Measurements from ENCODE around the gene ZNF736.
"Not testable (repeated sequence)": the region's sequence is repeated elsewhere in the genome, so short reads cannot be mapped to it uniquely, and the experiment has no call there.

Gene ZNF736

DNA sequence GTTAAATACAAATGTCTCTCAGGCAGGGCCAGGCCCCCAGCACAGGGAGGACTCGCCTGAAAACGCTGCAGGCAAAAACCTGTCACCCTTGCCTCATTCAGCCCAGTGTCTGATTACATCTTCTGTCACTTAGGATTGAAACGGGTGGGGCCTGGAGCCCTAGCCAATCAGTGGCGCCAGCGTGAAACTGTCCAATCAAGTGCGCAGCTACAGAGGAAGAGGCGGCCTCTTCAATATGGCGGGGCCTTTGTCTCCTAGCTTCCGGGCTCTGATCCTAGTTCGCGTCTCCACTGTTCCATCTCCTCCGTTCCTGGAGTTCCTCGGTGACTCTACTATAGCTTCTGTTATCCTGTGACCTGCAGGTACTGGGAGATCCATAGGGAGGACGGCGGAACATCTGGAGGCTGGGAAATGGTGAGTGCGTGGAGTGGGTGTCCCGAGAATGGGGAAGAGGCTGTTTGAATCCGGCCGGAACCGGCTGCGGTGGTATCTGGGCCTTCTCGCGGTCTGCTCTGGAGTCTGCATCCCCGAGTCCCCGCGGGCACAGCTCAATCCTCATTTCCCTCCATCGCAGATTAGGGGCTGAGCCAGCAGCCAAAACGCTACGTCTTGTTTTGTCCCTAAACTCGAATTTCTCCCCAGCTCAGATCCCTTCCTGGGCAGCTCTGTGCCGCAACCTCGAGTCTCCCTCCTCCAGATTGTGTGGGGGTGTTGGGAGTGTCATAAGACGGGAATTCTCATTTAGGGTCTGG lies at the start of gene ZNF736:
TSS of gene ZNF736 (plus strand) at position 222 of the 752 bp plus-strand sequence. CDS start at position 412, 190 bp downstream.
- peak; percentile 88 for DNase-seq

DNA sequence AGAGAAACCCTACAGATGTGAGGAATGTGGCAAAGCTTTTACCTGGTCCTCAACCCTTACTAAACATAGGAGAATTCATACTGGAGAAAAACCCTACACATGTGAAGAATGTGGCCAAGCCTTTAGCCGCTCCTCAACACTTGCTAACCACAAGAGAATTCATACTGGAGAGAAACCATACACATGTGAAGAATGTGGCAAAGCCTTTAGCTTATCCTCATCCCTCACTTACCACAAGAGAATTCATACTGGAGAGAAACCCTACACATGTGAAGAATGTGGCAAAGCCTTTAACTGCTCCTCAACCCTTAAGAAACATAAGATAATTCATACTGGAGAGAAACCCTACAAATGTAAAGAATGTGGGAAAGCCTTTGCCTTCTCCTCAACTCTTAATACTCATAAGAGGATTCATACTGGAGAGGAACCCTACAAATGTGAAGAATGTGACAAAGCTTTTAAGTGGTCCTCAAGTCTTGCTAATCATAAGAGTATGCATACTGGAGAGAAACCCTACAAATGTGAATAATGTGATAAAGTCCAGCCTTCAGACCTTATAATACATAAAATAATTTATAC lies 47.3 kb upstream of the ZNF736 start:
- no peak for DNase-seq

DNA sequence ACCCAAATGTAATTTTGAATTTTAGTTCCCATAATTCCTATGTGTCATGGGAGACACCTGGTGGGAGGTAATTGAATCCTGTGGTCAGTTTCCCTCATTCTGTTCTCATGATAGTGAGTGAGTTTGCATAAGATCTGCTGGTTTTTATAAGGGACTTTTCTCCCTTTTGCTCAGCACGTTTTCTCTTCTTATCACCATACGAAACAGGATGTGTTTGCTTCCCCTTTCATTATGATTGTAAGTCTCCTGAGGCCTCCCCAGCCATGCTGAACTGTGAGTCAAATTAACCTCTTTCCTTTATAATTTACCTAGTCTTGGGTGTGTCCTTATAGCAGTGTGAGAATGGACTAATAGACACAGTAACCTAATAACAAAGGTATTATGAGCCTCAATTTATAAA lies 36.1 kb upstream of the ZNF736 start:
- no peak for DNase-seq

DNA sequence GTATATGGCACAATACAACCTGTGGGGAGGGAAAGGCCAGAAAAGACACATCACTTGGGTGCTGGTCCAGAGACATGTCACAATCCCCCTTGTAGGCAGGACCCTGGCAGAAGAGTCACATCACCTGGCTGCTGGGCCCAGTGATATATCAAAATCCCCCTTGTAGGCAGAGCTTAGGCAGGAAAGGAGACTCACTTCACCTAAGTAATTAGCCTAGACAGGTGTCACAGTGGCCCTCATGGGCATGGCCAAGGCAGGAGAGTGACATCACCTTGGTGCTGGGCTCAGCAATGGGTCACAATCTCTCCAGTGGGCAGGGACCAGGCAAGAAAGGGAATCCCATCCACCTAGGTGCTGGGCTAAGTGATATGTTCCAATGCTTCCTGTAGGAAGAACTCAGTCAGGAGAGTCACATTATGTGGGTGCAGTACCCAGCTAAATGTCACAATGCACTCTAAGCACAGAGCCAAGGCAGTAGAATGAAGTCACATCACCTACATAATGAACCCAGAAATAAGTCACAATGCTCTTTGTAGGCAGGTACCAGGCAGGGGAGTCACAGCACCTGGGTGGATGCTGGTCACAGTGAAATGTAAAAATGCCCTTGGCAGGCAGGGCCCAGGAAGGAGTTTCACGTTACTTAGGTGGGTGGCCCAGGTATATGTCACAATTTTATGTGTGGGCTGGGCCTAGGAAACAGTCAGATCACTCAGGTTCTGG lies 18.9 kb upstream of the ZNF736 start:
- DNase-seq = no peak

DNA sequence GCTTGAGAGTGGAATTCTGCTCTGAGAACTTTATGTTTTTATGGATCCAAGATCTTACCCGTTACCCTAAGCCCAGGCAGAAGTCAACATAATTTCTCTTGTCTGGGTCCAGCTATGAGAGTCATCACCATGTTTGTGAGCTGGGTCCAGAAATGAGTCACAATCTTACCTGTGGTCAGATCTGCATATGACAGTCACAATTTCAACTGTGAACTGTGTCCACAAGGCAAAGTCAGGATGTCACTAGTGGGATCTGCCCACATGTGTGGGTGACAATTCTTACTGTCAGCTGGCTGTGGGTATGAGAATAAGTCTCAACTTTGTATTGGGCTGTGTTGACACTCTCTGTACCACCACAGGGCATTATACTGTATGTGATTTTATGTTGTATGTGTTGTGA lies 16.3 kb upstream of the ZNF736 start:
- not testable (repeated sequence) for DNase-seq

DNA sequence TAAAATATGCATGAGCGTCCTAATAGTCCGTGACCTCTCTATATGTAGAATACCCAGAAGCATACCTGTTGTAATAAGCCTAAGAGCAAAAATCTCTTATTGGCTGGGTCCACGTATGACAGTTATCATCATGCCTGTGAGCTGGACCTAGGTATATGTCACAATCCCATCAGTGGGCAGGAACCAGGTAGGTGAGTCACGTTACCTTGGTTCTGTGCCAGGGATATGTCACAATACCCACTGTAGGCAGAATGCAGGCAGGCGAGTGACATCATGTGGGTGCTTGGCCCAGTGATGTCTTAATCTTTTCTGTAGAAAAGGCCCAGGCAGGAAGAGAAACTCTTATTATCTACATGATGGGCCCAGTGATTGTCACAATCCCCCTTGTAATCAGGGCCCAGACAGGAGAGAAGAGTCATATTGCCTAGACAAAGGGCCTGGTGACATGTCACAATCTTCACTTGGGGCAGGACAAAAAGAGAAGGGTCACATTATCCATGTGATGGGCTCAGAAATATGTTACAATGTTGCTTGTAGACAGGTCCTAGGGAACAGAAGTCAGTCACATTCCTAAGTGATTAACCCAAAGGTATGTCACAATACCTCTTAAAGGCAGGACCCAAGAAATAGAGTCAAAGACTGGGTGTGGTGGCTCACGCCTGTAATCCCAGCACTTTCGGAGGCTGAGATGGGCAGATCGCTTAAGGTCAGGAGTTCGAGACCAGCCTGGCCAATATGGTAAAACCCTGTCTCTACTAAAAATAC lies 12.9 kb upstream of the ZNF736 start:
- no peak for DNase-seq

DNA sequence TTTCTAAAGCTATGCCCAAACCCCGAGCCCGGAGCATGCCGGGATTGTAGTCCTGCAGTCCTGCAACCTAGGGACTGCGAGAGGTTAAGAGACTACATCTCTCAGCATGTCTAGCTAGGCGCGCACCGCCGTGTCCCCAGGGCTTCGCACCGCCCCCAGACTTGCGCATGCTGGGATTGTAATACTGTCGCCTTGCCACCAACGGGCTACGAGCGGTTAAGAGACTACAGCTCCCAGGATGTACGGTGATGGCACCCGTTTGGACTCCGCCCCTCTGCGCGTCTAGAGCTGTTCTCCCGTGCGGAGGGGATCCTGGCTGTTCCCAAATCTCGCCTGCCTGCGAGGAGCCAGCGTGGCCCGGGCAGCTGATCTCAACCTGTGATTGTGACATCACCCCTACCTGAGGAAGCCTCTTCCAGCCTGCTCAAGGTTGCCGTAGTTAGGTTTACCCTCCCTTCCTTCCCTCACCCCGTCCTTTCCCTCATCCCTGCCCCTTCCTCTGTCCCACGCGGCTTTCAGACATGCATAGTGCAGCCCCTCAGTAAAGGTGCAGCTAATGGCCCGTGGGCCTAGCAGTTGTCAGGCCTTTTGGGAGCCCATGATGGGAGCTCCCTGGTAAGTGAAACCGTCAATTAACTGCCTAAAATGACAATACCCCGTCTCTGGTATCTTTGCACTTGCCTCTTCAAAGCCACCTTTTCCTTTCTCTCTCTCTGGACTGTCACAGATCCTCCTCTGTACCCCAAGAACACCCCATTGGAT lies 6.3 kb upstream of the ZNF736 start:
- peak; percentile 96 for DNase-seq

DNA sequence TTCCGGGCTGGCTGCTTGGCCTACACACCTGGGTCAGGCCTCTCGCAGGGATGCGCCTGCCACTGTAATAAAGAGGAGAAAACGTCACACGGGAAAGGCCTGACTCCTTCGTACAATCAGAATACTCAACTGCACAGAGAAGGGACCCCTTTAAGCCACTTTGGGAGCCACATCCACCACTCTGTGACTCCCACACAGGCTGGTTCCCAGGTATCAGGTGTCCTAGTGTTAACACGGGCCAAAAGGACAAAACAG lies 5.8 kb upstream of the ZNF736 start:
- no peak for DNase-seq

DNA sequence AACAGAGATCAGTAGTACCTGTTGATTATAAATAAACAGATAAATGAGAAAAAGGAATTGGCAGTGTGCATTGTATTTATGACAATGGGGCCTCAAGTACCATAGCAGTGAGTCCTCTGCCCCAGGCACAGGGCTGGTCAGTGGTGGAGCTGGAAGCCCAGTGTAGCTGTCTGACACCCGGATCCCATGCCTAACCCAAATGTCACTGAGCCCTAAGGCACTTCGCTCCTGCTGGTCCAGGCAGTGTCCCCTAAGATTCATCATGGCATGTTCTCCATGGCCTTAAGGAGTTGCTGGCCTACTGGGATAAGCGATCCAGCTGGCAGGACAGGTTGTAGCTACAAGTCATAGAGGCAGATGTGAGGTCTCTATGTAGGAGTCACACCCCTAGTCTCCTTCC lies 3.3 kb upstream of the ZNF736 start:
- no peak for DNase-seq

DNA sequence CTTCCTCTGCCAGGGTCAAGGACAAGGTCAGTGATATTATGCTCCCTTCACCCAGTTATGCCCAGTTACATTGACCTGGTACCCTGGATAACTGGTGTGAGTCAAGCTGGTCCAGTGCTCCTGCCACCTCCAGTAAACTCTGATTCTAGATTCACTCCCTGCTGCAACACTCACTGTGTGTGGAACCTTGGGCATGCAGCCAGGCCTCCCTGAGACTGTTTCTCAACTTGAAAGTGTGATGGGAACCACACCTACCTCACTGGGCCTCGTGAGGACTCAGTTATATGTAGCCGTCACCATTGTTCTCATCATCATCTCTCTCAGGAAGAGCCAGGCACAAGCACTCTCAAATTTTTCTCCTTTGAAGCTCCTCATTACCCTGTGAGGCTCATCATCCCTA lies 935 bp upstream of the ZNF736 start:
- no peak for DNase-seq

DNA sequence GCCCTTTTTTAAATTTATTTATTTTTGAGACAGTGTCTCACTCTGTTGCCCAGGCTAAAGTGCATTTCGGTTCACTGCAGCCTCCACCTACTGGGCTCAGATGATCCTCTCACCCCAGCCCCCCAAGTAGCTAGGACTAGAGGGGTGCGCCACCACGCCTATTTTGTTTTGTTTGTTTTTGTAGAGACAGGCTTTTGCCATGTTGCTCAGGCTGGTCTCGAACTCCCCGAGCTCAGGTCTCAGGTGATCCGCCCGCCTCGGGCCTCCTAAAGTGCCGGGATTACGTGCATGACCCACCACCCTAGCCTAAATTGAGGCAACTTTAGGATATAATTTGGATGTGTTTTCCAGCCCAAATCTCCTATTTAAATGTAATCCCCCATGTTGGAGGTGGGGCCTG lies 805 bp downstream of the ZNF736 start:
- no peak for DNase-seq

DNA sequence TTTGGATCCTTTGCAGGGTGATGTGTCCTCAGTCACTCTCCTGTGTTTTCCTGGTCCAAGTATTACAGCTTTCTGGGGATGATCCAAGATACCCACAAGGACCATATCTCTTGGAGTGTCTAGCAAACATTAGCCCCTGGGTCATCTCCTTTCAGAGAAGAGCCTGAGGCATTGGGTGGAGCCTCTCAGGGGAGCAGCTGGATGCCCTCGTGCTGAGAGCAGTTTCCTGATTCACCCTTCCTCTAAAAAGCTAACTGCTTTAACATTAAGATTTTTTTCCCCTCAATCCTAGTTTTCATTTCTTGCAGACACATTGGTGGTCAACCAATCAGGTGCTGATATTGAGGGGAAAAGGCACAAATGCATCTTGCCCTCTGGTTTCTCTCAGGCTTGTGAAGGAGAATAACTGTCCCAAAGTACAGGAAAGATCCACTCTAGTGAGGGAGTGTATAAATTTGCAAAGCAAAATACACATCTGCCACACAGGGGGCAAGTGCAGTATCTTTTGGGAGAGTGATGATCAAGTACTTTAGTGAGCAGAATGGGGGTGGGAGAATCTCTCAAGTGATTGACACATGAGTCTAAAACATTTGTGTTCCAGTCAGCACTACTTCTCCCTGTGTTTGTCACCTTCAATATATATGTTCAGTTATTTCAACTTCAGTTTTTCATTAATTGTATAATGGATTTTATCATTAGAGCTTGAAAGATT lies 2.4 kb downstream of the ZNF736 start:
- DNase-seq = not testable (repeated sequence)

DNA sequence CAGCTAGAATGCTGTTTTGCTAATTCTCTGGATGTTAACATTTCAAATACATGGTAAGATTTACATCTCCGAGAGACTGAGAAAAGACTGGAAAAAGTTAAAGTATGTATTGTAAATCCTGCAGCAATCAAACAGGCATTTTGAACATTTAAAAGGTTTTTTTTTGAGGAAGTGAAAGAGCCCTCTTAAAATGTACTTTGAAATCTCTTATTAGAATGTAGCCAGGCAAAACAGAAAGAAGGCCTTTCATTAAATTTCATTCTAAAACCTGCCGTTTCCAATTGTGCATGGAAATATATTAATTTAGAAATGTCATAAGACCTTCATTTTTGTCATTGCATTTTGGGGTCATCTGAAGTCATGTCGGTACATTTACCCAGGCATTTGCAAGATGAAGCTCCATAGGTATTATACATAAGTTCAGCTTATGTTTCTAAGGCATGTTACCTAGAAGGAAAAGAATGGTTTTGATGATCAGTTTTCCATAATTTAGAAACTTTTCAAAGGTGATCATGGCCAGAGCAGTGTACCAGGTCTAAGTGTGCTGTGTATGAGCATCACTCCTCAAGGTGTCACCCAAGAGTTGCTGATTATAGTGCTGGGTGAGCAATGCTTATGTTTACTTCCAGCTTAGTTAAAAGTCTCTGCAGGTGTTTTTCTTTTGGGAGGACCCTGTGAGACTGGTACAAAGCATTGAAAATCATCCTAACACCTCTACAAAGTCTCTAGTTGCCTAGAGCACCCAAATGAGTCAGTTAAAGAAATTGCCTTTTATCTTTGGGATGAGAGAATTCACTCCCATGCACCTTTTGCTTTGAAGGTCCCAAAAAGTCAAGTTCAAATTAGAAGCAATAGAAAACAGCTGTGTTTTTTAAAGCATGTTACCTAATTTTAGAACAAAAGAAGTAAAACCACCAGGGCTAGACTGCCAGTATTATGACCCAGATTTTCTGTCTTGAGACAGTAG lies 7.1 kb downstream of the ZNF736 start:
- no peak for DNase-seq

DNA sequence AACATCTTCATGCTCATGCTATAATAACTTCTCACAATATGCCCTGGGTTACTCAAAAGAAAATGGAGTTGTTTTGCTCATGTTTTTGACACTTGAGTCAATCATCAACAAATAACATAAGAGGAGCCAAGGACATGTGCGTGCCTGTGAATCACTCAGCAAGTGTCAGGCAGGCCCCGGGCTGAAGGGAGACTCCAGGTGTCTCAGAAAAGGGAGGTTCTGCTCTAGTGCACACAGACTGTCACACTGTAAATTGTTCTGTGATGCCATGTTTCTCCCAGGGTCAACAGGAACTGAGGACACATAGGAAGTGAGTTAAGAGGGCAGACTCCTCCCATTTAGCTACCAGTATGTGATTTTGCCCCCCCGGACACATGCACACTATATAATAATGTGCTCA lies 10.4 kb downstream of the ZNF736 start:
- not testable (repeated sequence) for DNase-seq

DNA sequence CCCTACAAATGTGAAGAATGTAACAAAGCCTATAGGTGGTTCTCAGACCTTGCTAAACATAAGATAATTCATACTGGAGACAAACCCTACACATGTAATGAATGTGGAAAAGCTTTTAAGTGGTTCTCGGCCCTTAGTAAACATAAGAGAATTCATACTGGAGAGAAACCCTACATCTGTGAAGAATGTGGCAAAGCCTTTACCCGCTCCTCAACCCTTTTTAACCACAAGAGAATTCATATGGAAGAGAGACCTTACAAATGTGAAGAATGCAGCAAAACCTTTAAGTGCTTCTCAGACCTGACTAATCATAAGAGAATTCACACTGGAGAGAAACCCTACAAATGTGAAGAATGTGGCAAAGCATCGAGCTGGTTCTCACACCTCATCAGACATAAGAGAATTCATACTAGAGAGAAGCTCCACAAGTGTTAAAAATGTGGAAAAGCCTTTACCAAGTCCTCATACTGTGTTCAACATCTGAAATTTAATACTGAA lies 35.0 kb downstream of the ZNF736 start:
- DNase-seq = not testable (repeated sequence)

DNA sequence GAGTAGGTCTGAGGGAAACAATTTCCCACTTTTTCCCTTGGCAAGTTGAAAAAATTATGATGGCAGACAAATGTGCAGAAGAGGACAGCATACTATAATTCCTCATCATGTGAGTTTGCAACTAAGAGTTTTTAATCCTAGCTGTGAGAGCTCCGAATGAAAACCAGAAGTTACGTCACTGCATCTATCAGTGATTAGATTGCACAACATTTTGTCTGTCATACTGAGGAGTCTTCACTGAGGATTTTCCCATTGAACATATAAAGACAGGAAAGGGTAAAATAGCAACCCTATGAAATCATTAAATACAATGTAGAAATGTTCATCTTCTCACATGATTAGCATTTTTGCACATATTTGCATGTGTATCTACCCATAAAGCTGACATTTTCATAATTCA lies 45.8 kb downstream of the ZNF736 start:
- no peak for DNase-seq

DNA sequence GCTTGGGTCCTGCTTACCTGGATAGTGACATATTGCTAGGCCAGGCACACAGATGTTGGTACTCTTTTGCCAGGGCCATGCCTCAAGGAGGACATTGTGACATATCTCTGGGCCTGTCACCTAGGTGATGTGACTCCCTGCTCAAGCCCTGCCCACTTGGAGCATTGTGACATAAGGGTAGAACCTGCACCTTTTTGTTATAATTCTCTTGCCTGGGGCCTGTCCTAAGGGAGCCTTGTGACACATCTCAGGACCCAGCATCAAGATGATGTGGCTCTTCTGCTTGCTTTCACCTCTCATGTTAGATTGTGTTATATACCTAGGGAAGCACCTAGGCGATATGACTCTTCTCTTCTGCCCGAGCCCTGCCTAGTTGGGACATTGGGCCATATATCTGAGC lies 57.4 kb downstream of the ZNF736 start:
- DNase-seq = no peak

DNA sequence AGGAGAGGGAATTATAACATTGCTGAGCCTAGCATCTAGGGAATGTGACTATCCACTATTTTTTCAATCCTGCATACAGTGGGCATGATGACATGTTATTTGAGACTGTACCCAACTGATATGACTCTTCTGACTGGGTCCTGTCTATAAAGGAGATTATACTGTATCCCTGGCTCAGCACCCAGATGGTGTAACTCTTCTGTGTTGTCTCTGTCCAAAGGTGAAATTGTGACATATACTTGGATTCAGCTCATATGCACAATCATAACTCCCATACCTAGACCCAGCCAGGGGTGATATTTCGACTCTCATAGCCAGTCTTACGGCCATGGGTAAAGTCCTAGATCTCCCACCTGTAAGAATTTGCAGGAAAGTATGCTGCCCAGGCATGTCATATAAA lies 59.3 kb downstream of the ZNF736 start:
- no peak for DNase-seq

DNA sequence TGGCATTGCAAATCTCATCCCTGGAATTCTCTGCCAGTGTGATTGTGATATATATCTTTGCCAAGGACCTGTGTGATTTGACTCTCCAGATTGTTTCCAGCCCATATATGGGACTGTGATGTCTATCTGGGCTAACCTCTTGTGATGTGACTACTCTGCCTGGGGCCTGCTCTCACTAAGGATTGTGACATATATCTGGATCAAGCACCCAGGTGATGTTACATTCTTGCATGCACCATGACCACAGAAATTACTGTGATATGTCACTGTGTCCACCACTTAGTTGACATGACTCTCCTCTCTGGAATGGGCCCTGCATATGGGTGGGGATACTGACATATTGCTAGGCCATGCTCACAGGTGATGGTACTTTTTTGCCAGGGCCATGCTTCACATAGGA lies 86.6 kb downstream of the ZNF736 start:
- no peak for DNase-seq

Data from activated naive CD4-positive, alpha-beta T cell treated with Interleukin-2 at 50 U/mL for 16 hours (primary cell).